Left colon (tissue), 2 donors: Measurements from ENCODE around the gene HTR4. TPM values are rescaled to one million over a fixed set of nuclear protein-coding genes. Genes with fewer than 3 reads are reported as not detected.
A peak's percentile ranks its signal among the peaks of the same experiment; 100 is the strongest.
"Not testable (repeated sequence)": the region's sequence is repeated elsewhere in the genome, so short reads cannot be mapped to it uniquely, and the experiment has no call there.

Experiments
- ATAC-seq: fragments of 200-7000 bp; cut with Tn5 transposase; one replicate; pipeline ENCODE4 v1.9.1; 2020; ENCODE audit warnings: mild to moderate bottlenecking, moderate library complexity
- DNase-seq, 2 donors: peaks; one replicate each; pipeline ENCODE4 v3.0.0-alpha.2; 2020
- intact Hi-C, 2 donors: fragments of 100-400 bp; cut with DNase I in 1 of 2; cut with micrococcal nuclease in 1 of 2; formaldehyde crosslinking; loops; one replicate each; pipeline versions ENCODE4 v1.11.2 to v1.14.0; 2022; cut with DNase I, micrococcal nuclease
- total RNA-seq, 2 donors: library from RNA; stranded (reverse); fragmentation: NEBNext Ultra II Directional; extraction: Animal tissue kit (Norgen Biotek cat#: 25700); gene quantifications; one replicate each; pipeline ENCODE4 v1.2.1, GENCODE V29; 2021
- donor health status: DM: no; HTN: no; CAD: no.
- donor health status: DM: yes; HTN: yes; CAD: no.

Gene HTR4
- total RNA-seq, 2 donors from 2014 or later, result 12.2 to 19.0 TPM

DNA sequence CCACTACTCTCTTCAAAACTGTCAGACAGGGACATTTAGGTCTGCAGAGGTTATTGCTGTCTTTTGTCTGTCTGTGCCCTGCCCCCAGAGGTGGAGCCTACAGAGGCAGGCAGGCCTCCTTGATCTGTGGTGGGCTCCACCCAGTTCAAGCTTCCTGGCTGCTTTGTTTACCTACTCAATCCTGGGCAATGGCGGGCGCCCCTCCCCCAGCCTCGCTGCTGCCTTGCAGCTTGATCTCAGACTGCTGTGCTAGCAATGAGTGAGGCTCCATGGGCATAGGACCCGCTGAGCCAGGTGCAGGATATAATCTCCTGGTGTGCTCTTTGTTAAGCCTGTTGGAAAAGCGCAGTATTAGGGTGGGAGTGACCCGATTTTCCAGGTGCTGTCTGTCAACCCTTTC is 19.4 kb upstream of the HTR4 start:
- ATAC-seq, DNase-seq, intact Hi-C loops: not testable (repeated sequence)

DNA sequence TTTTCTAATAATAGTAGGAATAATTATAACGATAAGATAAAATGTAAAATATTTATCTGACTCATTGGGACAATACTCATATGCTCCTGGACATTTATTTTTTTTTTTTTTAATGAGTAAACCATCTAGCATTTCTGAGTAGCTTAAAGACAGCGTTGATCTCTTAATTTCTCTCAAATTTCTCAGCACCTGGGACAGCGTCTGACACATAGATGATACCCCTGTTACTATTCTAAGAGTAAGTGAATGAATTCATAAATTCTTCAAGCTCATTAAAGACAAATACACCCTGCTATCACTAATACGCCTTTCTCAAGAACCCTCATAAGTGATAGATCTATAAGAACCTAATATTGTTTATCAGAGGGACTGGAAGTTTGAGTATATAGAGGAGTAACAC is 12.0 kb upstream of the HTR4 start:
- intact Hi-C loops, result no loop called here
- no peak for DNase-seq
- ATAC-seq, result no peak

DNA sequence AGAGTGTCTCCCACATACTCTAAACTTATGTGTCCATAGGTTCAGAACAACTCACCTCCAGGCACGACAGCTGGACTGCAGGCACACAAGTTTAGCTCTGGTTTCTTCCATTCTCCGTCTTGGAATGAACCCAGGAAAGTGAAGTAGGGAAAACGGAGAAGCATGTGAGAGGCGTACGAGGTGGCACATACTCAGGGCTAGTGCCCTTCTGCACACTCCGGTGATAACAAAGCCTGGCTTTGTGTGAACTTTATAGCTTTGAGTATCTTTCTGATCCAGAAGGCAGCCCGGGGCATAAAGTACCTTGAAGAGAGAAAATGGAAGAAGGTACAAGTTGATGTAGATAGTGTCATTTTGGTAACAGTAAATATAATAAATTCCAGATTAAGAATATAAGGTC is 11.1 kb upstream of the HTR4 start:
- peak; percentile 93 for ATAC-seq
- intact Hi-C loops, result no loop called here
- peak; percentile 10 to 32 for DNase-seq

DNA sequence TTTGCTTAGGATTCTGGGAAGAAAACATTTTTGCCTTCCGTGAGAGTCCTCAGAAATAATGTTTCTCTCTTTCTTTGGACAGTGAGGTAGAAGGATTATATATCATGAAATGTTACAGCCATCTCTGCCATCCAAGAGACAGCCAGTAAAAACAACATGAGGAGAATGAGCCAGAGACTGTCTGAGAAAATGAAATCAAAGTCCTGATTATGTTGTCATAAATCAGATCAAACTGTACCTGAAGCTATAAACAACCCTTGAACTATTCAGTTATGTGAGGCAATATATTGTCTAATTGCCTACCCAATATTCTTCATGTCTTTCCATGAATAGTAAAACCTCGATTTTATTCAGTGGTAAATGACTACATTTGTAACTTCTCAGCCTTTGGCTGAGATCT is 9.2 kb upstream of the HTR4 start:
- intact Hi-C loops, result no loop called here
- ATAC-seq (peak; percentile 57), DNase-seq (no peak)

DNA sequence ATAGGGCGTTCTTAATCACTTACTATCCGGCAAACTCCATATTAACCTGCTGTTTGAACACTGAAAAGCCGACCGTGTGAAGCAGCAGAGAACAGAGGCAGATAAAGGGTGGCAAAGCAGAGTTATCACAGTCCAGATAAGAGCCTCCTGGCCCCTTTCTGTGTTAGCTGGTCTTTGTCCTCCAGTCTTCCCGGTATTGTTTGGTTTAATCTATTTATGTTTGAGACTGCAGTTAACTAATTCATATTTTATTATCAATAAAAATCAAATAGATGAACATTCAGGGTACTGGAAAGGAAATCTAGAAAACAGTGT is 6.0 kb upstream of the HTR4 start:
- intact Hi-C loops, result no loop called here
- ATAC-seq (peak; percentile 64), DNase-seq (peak in 1 of 2 donors; percentile 5)

DNA sequence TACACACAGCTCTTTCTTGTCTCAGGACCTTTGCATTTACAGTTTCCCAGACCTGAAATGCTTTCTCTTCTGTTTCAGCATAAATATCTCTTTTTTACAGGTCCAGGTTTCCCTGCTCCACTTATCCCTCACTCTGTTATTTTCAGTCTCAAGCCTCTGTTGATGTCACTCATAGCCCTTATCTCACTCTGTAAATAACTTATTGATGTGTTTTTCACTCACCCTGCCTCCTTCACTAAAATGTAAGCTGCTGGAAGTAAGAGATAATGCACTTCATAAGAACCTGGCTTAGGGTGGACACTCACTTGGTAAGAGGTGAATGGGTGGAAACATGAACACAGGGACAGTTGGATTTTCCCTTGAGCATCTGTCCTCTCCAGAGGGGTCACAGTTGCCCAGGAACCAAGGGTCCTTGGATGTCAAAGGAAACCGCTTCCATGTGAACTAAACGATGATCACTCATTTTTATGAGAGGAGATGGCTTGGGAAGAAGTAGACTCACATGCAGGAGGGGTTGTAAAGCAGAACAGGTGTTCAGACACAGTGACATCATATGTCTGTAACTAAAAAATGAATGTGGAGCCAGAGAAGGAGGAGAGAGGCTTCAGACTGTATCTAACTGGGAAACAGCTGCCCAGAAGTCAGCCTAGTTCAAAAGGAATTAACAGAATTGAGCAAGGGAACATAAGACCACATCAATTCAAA is 5.5 kb upstream of the HTR4 start:
- intact Hi-C loops, result no loop called here
- no peak for DNase-seq
- peak; percentile 71 for ATAC-seq

DNA sequence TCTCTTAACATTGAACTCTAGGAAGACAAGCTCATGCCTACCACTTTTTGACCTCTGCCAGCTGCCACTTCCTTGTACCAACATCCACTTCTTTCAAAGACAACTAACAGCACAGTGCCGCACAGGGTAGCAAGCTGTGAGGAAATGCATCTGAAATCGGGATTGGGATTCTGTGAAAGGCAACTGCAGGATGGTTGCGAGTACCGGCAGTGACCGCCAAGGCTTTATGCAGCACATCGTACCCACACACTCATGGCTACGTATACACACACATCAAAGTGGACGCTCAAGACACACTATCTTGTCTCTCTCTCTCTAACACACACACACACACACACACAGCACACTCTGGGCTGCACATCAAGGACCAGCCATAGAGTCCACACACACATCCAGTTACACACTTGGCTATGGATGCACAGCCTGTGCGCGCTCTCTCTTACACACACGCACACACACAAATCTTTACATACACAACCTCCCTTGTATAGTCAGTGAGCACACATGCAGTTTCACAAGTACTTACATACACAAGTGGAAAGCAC is 964 bp downstream of the HTR4 start:
- DNase-seq (peak in 1 of 2 donors; percentile 16), ATAC-seq (peak; percentile 40)
- intact Hi-C loops, result no loop called here

DNA sequence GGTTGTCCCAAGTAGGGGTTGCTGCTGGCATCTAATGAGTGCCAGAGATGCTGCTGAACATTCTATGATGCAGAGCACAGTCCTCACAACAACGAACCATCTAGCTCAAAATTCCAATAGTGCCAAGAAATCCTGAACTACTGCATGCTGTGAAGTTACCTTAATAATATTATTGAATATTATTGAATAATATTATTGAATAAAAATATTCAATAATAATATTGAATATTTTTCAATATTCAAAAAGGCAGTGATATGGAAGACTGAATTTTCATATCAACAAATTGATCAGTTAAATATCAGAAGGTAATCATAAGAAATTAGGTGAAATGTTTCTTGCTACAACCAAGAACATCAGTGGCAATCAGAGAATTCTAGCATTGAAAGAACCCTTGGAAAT is 2.8 kb downstream of the HTR4 start:
- intact Hi-C loops, result no loop called here
- ATAC-seq, result no peak
- no peak for DNase-seq

DNA sequence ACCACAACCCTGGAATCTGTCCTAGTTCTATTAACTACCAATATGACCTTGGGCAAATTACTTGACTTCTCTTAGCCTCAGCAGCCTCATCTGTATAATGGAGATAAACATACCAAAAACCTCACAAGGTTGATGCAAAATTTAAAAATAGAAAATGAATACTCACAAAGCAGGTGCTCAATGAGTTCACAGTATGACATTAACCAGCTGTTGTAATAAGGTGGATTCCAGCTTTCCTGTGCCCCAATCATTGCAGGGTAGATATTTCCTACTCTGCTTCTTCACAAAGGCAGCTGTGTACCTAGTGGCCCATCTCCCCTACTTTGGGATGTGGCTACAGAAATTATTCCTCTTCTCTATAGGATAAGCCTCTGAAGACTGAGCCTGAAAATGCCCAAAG is 8.8 kb downstream of the HTR4 start:
- intact Hi-C loops, result no loop called here
- DNase-seq (no peak), ATAC-seq (no peak)

DNA sequence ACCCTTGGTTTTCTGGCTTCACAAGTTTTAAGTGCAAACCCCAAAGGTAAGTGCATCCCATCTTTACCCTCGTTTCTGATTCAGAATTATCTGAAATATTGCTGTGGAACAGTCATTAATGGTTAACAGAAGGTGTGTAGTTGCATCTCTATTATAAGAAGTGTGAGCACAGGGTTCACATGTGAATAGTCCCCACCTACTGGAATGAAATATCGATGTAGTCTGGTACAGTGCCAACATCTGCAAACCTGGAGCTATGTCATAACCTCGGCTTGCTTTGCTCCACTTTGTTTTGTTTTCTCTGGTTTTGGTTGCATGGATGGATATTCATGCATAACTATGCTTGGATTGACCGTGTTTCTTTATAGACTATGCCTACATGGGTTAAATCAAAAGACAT is 12.6 kb downstream of the HTR4 start:
- intact Hi-C loops, result no loop called here
- peak; percentile 83 for ATAC-seq

DNA sequence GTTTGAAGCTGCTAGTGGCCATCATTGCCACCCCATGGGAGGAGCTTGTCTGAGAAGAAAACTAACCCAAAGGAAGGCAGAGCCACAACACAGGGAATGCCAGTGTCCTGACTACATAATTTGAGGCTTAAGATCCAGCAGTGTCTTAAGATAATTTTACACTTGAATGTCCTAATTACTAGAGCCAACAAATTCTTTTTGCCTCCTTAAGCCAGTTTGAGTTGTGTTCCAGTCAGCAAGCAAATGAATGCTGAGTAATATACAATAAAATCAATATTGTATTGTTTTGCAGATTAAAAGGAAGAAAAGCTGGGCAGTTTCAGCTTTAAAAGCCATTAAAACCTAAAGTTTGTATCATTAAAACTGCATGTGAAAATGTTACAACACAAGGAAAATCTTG is 13.9 kb downstream of the HTR4 start:
- ATAC-seq, result no peak
- no peak for DNase-seq
- intact Hi-C loops, result no loop called here

More for the DNA sequence above, 12.6 kb downstream of the HTR4 start:
- no peak for DNase-seq

DNA sequence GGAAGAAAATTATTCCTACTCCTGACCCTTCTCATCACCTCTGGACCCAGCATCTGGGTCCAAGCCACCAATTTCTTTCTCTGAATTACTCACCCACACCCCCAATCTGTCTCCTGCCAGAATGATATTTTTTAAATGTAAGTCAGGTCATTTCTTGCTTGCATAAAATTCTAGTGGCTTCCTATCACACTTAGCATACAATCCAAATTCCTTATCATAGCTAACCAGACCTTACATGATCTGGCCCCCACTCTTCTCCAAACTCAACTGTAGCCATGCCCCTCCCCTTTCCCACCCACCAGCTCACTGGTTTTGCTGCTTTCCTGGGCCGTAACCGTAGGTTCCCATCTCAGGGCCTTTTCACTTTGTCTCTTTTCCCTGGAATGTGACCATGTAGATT is 15.2 kb downstream of the HTR4 start:
- ATAC-seq, result no peak
- intact Hi-C loops, result no loop called here
- DNase-seq, result no peak

DNA sequence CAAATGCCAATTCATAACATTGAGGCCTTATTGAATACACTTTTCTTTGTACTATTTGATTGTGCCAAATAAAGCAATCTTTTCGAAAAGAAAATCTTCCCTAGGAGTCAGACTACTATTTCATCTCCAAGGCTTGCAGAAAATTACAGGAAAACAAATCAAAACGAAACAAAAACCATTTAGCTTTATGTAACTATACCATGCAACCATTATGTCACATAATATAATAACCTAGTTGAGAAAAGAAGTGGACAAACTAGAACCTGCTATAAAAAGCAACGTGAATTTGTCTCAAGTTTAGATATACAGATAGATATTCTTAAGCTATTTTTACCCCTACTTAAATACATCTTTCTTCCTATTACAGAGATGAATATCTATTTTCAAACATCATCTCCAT is 18.0 kb downstream of the HTR4 start:
- intact Hi-C loops, result no loop called here
- ATAC-seq (peak; percentile 69), DNase-seq (no peak)

DNA sequence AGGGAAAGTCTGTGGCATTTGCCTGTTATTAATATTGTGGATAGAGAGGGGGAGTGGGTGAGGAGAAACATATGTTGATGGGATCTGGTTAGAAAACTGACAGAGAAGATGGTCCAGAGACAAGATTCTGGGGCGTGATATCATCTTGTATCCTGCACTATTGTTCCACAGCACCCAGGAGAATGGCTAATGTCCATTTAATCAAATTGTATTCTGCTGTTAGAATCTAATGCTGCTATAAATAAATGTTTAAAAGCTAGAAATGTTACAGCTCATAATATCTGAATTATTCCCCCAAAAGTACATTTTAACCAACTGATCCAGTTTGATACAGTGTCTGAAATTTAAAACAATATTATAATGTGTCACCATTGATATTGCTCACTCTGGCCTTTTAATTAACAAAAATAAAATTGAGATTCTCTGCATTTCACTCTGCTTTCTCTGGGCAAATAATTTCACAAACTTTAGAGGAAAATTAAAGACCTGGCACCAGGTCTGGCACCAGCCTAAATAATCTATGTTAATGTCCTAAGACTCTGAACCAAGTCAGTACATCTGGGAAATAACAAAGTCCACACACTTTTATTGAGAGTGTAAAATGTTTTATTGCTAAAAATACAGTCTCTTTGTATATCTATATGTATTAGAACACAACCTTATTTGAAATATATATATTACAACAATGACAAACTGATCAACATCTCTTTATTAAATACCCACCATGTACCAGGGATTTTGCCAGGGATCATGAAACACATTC is 18.8 kb downstream of the HTR4 start:
- intact Hi-C loops, result no loop called here
- DNase-seq (no peak), ATAC-seq (peak; percentile 87)

DNA sequence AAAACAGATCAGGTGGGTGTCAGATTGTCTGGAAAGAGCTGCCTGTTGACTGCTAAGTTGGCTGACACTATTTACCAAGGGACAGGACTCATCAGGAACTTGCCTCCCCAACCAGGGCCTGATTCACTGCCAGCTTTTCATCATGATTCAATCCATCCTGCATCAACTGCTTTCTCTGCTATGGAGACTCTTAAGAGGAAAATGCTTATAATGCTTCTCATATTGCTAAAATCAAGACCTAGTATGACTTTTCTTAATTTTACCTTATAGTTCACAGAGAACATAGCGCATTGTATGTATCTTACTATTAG is 21.3 kb downstream of the HTR4 start:
- intact Hi-C loops, result no loop called here
- DNase-seq (peak; percentile 12 to 30), ATAC-seq (peak; percentile 65)

DNA sequence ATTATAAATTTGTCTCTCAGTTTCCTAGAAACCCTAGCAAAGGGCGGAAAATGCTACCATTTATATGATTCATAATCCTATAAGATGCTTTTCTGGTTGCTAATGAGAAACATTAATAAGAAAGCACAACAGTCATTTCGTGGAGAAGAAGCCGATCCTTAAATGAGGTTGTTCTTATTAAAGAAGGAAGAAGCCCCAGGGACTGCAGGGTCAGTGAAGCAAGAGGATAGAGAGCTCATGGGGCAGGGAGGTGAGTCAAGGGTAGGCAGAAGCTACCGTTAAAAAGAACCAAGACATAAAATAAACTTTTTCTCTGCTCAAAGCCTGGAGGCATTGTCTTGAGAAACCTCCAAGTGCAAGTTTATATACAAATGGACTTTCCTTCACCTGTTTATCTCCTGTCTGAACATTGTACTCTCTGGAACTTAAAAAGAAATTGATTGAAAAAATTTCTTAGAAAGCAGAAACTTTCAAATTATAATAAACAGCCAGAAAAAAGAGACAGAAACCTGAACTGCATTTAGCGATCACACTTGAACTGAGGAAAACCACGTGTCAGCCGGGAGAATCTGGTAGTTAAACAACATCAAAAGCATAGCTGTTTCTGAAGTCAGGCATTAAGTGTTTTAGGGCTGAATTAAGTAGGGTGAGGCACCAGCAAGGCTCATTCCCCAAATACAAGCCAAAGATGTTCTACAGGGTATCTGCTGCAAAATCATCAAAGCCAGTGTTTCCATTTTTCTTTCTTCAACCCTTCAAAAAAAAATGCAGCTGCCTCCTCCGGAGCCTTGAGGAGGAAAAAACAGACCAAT is 21.9 kb downstream of the HTR4 start:
- DNase-seq (no peak), ATAC-seq (no peak)
- intact Hi-C loops, result no loop called here

DNA sequence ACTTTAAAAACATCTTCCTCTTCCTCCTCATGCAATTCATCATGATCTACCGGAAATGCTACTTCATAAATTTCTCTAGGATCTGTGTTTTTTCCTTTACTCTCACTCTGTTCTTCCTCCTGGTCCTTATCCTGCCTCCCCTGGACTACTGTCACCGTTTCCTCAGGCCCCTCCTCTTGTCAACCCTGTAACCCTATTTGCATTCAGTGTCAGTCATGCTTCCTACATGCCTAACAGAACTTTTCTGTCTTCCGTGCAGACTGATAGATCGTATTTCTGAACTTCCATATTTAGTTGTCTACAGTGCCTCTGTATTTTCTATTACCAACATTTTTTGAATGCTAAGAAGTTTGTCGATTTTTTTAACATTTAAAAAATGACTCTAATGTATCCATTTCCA is 27.3 kb downstream of the HTR4 start:
- intact Hi-C loops, result no loop called here
- DNase-seq (no peak), ATAC-seq (no peak)

DNA sequence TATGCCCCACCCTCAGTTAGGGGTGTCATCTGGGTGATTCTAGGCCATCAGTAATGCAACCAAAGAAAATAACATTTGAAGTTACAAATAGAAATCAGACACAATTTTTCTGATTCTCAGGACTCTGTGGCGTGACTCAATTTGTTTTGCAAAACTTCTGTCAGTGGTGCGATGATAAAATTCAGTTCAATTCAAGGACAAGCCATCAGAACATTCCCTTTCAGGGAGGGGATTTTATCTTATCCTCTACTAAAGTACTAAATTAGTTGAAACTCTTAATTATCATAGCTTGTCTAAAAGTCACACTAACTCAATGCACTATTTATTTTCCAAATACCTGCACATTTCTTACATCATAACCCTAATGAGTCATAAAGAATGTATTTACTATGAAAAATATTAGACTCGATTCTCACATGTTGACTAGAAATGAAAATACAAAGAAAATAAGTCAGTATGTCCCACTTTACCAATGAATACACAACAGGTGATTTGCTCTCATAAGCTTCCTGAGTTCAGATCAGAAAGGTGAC is 28.2 kb downstream of the HTR4 start:
- intact Hi-C loops, result no loop called here
- no peak for ATAC-seq
- no peak for DNase-seq

DNA sequence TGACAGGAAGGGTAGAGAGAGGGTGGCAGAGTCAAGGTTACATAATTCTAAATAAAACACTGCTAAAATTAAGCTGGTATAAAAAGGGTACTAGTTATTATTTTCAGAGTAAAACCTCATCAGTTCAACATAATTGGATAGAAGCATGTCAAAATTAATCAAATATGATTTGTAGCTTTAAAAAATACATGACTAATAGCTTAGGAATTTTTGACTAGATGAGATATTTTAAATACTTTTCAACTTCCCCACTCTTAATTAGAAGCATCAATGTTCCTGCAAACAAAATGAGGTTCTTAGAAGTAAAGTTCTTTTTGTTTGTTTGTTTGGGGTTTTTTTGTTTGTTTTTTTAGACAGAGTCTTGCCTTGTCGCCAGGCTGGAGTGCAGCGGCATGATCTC is 29.1 kb downstream of the HTR4 start:
- no peak for ATAC-seq
- no peak for DNase-seq
- intact Hi-C loops, result no loop called here

DNA sequence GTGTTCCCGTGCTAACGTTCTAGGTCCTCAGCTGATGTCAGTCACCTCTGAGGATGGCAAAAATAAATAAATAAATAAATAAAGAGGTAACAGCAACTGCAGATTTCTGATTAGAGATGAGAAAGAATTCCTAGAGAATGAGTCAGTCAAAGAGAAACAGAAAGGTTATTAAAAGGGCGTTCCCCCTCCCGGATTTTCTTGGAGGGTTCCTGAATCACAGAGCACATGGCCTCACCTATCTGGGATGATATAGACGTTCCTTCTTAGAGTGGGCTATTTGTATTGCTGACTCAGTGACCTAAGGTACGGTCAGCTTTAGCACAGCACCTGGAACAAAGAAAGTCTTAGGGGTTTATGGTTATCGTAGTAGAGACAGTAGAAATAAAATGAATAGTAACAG is 30.6 kb downstream of the HTR4 start:
- intact Hi-C loops, result no loop called here
- DNase-seq, result no peak
- peak; percentile 38 for ATAC-seq
